BE2C (cell line): ENCODE results near the gene CACNA2D3.

ENCODE experiments used
- DNase-seq: peaks from one replicate; pipeline ENCODE4 v3.0.0-alpha.2; 2020
- H3K27me3 ChIP-seq: fragments of 250-450 bp; sonication (Bioruptor Pico); 2 replicates; pipeline ENCODE4 v1.5.1; 2020; ENCODE audit warnings: mild to moderate bottlenecking
- H3K36me3 ChIP-seq: fragments of 250-450 bp; sonication (Bioruptor Pico); 2 replicates; pipeline ENCODE4 v1.5.1; 2020; ENCODE audit warnings: mild to moderate bottlenecking
- H3K4me1 ChIP-seq: fragments of 250-450 bp; sonication (Bioruptor Pico); 2 replicates; pipeline ENCODE4 v1.5.1; 2020
- H3K4me3 ChIP-seq: 2 replicates; pipeline ENCODE4 v1.5.1; 2011; ENCODE audit warnings: low read depth, low read length
- H3K9me3 ChIP-seq: fragments of 250-450 bp; sonication (Bioruptor Pico); 2 replicates; pipeline ENCODE4 v1.5.1; 2020
- CTCF ChIP-seq: IDR thresholded peaks from 2 replicates; pipeline ENCODE4 v1.5.1; 2012; ENCODE audit warnings: mild to moderate bottlenecking, low read depth, low read length

CACNA2D3 gene

GRCh38 chr3:54563501-54564200 is 441.3 kb downstream of the CACNA2D3 start:
- Histone ChIP-seq H3K27me3 (no peaks in the 10 kb centered on the region), H3K36me3 (no peaks in the 10 kb centered on the region), H3K4me3 (no peak overlapping the region), H3K9me3 (no peaks in the 10 kb centered on the region), H3K4me1 (no peaks in the 10 kb centered on the region)
- TF ChIP-seq CTCF = no peak
- no peak for DNase-seq

- H3K4me1 ChIP-seq = no peaks in the 10 kb centered on the region
- no peaks in the 10 kb centered on the region for H3K36me3 ChIP-seq
- no peak for DNase-seq
- no peak overlapping the region for H3K4me3 ChIP-seq
- no peaks in the 10 kb centered on the region for H3K9me3 ChIP-seq
- TF ChIP-seq CTCF = no peak
- no peaks in the 10 kb centered on the region for H3K27me3 ChIP-seq
Measured at GRCh38 chr3:54564374-54564925, 442.1 kb downstream of the CACNA2D3 start.

- no peak for DNase-seq
- no peaks in the 10 kb centered on the region for H3K27me3 ChIP-seq
- TF ChIP-seq CTCF = no peak
- no peaks in the 10 kb centered on the region for H3K4me1 ChIP-seq
- no peaks in the 10 kb centered on the region for H3K9me3 ChIP-seq
- H3K36me3 ChIP-seq = no peaks in the 10 kb centered on the region
- no peak overlapping the region for H3K4me3 ChIP-seq
Measured at GRCh38 chr3:54565956-54566355, 443.6 kb downstream of the CACNA2D3 start.

- no peaks in the 10 kb centered on the region for H3K9me3 ChIP-seq
- no peak overlapping the region for H3K4me3 ChIP-seq
- DNase-seq = no peak
- no peaks in the 10 kb centered on the region for H3K27me3 ChIP-seq
- H3K4me1 ChIP-seq = no peaks in the 10 kb centered on the region
- no peak for TF ChIP-seq CTCF
- H3K36me3 ChIP-seq = no peaks in the 10 kb centered on the region
Measured at GRCh38 chr3:54567949-54568348, 445.6 kb downstream of the CACNA2D3 start.

- no peaks in the 10 kb centered on the region for H3K27me3 ChIP-seq
- no peak for DNase-seq
- TF ChIP-seq CTCF = no peak
- H3K36me3 ChIP-seq = no peaks in the 10 kb centered on the region
- H3K4me1 ChIP-seq = no peaks in the 10 kb centered on the region; the same call in 1 of the 2 replicates
- no peaks in the 10 kb centered on the region for H3K9me3 ChIP-seq
- H3K4me3 ChIP-seq = no peak overlapping the region
Measured at GRCh38 chr3:54570008-54570407, 447.7 kb downstream of the CACNA2D3 start.

GRCh38 chr3:54572197-54572895 is 450.0 kb downstream of the CACNA2D3 start:
- Histone ChIP-seq H3K4me1 (peaks cover 5% of the 10 kb centered on the region), H3K36me3 (no peaks in the 10 kb centered on the region), H3K27me3 (no peaks in the 10 kb centered on the region), H3K4me3 (no peak overlapping the region), H3K9me3 (no peaks in the 10 kb centered on the region)
- TF ChIP-seq CTCF = no peak
- no peak for DNase-seq
